A673 (cell line): ENCODE data around the gene PRKAG2.
A peak's percentile ranks its signal among the peaks of the same experiment; 100 is the strongest.

ENCODE experiments used
- EZH2 ChIP-seq: fragments of 200-600 bp; sonication (generic); IDR thresholded peaks from 2 replicates; pipeline ENCODE4 v1.6.1; 2017; ENCODE audit warnings: borderline replicate concordance, low read depth, mild to moderate bottlenecking, mixed read lengths, antibody characterized with exemption, low read length; ENCODE audit not compliant: poor library complexity, severe bottlenecking
- TF ChIP-seq, protein P1 (sequence below): fragments of 300-800, 200-600 bp; sonication (generic); conservative IDR thresholded peaks from 2 replicates; pipeline ENCODE4 v1.5.1; 2017; ENCODE audit warnings: low read depth, mild to moderate bottlenecking, antibody characterized with exemption, low read length, moderate library complexity, mixed read lengths

DNA sequence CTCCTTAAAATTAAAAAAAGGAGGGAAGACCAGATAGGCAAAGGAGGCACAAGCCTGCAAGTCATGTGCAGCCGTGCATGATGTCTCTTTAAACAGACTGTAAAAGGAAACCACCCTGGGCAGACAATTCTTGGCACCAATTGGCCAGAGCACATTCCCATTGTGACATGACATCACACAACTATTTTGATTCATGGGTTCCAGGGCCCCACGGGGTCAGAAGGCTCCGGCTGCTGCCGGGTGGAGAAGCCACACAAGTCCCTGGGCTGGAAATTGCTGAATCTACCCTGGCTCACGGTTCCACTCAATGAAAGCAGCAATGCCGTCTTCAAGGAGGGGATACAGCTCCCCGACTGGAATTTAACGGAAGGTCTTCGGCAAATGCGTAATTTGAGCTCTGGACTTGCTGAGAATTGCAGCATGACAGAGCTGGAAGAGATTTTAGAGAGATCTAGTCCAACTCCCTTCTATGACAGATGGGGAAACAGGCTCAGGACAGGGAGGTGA lies 140.5 kb downstream of the PRKAG2 start:
- no peak for TF ChIP-seq EZH2
- TF ChIP-seq, protein P1, sequence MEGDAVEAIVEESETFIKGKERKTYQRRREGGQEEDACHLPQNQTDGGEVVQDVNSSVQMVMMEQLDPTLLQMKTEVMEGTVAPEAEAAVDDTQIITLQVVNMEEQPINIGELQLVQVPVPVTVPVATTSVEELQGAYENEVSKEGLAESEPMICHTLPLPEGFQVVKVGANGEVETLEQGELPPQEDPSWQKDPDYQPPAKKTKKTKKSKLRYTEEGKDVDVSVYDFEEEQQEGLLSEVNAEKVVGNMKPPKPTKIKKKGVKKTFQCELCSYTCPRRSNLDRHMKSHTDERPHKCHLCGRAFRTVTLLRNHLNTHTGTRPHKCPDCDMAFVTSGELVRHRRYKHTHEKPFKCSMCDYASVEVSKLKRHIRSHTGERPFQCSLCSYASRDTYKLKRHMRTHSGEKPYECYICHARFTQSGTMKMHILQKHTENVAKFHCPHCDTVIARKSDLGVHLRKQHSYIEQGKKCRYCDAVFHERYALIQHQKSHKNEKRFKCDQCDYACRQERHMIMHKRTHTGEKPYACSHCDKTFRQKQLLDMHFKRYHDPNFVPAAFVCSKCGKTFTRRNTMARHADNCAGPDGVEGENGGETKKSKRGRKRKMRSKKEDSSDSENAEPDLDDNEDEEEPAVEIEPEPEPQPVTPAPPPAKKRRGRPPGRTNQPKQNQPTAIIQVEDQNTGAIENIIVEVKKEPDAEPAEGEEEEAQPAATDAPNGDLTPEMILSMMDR, result peak; percentile 39; the same call in 1 of the 2 replicates
